LHCN-M2 (cell line): ENCODE data around the gene DNAH12. TPM values are rescaled to one million over a fixed set of nuclear protein-coding genes. Genes with fewer than 3 reads are reported as not detected.
"Not testable (repeated sequence)": the region's sequence is repeated elsewhere in the genome, so short reads cannot be mapped to it uniquely, and the experiment has no call there.

Experiments used
- DNase-seq: peaks from one replicate; pipeline ENCODE4 v3.0.0-alpha.2; 2012; ENCODE audit warnings: low read depth
- total RNA-seq: library from RNA; depleted of rRNA; stranded (reverse); fragments of >200 nt; gene quantifications from 2 replicates; pipeline ENCODE4 v1.2.3, GENCODE V29; 2014

Gene DNAH12
- total RNA-seq, 1 experiment from 2014 or later = 1.6 TPM

GRCh38 chr3:57411715-57412114 lies 132.4 kb downstream of the DNAH12 start:
- no peak for DNase-seq

- DNase-seq = no peak
Observed at GRCh38 chr3:57409471-57409870, 134.7 kb downstream of the DNAH12 start.

GRCh38 chr3:57402675-57403074 lies 141.5 kb downstream of the DNAH12 start:
- no peak for DNase-seq

- peak; percentile 46 for DNase-seq
Observed at GRCh38 chr3:57397175-57398026, 146.7 kb downstream of the DNAH12 start.

GRCh38 chr3:57393977-57394376 lies 150.2 kb downstream of the DNAH12 start:
- no peak for DNase-seq

GRCh38 chr3:57391767-57392166 lies 152.4 kb downstream of the DNAH12 start:
- DNase-seq = no peak

GRCh38 chr3:57389271-57389670 lies 154.9 kb downstream of the DNAH12 start:
- no peak for DNase-seq

GRCh38 chr3:57386307-57386706 lies 157.8 kb downstream of the DNAH12 start:
- DNase-seq = no peak

- no peak for DNase-seq
Observed at GRCh38 chr3:57385498-57385897, 158.6 kb downstream of the DNAH12 start.

GRCh38 chr3:57383838-57384237 lies 160.3 kb downstream of the DNAH12 start:
- no peak for DNase-seq

- peak; percentile 10 for DNase-seq
Observed at GRCh38 chr3:57383406-57383805, 160.7 kb downstream of the DNAH12 start.

GRCh38 chr3:57382933-57383332 lies 161.2 kb downstream of the DNAH12 start:
- DNase-seq = peak; percentile 80

GRCh38 chr3:57370341-57370740 lies 173.8 kb downstream of the DNAH12 start:
- DNase-seq = no peak

- not testable (repeated sequence) for DNase-seq
Observed at GRCh38 chr3:57365089-57365488, 179.1 kb downstream of the DNAH12 start.

GRCh38 chr3:57356275-57356674 lies 187.9 kb downstream of the DNAH12 start:
- not testable (repeated sequence) for DNase-seq

GRCh38 chr3:57354768-57355167 lies 189.4 kb downstream of the DNAH12 start:
- DNase-seq = no peak

GRCh38 chr3:57350271-57350670 lies 193.9 kb downstream of the DNAH12 start:
- DNase-seq = no peak

GRCh38 chr3:57339071-57339642 lies 205.0 kb downstream of the DNAH12 start:
- not testable (repeated sequence) for DNase-seq

GRCh38 chr3:57338272-57339070 lies 205.7 kb downstream of the DNAH12 start:
- not testable (repeated sequence) for DNase-seq

GRCh38 chr3:57335283-57335938 lies 208.7 kb downstream of the DNAH12 start:
- no peak for DNase-seq

- no peak for DNase-seq
Observed at GRCh38 chr3:57331078-57331610, 213.0 kb downstream of the DNAH12 start.
